ENCODE results near the gene SCAMP3.

Gene SCAMP3

GRCh38 chr1:155279268-155279667, 17.1 kb upstream of the SCAMP3 start:
- Mint-ChIP-seq H3K27me3 (ENCODE audit: low read depth) (no peaks in the 10 kb centered on the region), H3K4me3 (peak overlapping the region; percentile 18 to 65 (median 53)), H3K4me1 (peaks cover 20% of the 10 kb centered on the region), H3K9me3 (no peaks in the 10 kb centered on the region), H3K27ac (no peak overlapping the region), H3K36me3 (ENCODE audit: low read depth) (peaks cover 8% of the 10 kb centered on the region)
- TF ChIP-seq CTCF (IDR thresholded peaks at IDR 0.05; ENCODE audit: unreplicated experiment in 3 of 3) = no peak

- Mint-ChIP-seq H3K4me3 (peak overlapping the region; percentile 82 to 88 (median 84)), H3K9me3 (no peaks in the 10 kb centered on the region), H3K36me3 (ENCODE audit: low read depth) (peaks cover 8% of the 10 kb centered on the region), H3K27ac (peak overlapping the region in 1 of 3 experiments; percentile 48), H3K4me1 (peaks cover 22% of the 10 kb centered on the region), H3K27me3 (ENCODE audit: low read depth) (no peaks in the 10 kb centered on the region)
- TF ChIP-seq CTCF (IDR thresholded peaks at IDR 0.05; ENCODE audit: unreplicated experiment in 3 of 3) = no peak
These were observed 16.6 kb upstream of the SCAMP3 start for GRCh38 chr1:155278689-155279160.

GRCh38 chr1:155277902-155278688, 15.9 kb upstream of the SCAMP3 start:
- peak in 2 of 3 experiments; percentile 37 to 38 for TF ChIP-seq CTCF (IDR thresholded peaks at IDR 0.05; ENCODE audit: unreplicated experiment in 3 of 3)
- H3K9me3 Mint-ChIP-seq = no peaks in the 10 kb centered on the region
- H3K4me1 Mint-ChIP-seq = peaks cover 24% of the 10 kb centered on the region
- no peaks in the 10 kb centered on the region for H3K27me3 Mint-ChIP-seq (ENCODE audit: low read depth)
- peak overlapping the region in 1 of 3 experiments; percentile 48 for H3K27ac Mint-ChIP-seq
- H3K4me3 Mint-ChIP-seq = peak overlapping the region; percentile 82 to 88 (median 84)
- H3K36me3 Mint-ChIP-seq (ENCODE audit: low read depth) = peaks cover 8% of the 10 kb centered on the region

GRCh38 chr1:155277070-155277901, 15.1 kb upstream of the SCAMP3 start, which contains the start of gene HCN3:
TSS of gene HCN3 (plus strand) at chr1:155277463. CDS start at chr1:155277591, 128 bp downstream.
- H3K27me3 Mint-ChIP-seq (ENCODE audit: low read depth) = no peaks in the 10 kb centered on the region
- no peaks in the 10 kb centered on the region for H3K9me3 Mint-ChIP-seq
- H3K36me3 Mint-ChIP-seq (ENCODE audit: low read depth) = peaks cover 8% of the 10 kb centered on the region
- peak within 1 kb of the TSS; percentile 82 to 88 (median 84) for H3K4me3 Mint-ChIP-seq
- peak; percentile 62 to 92 (median 74) for TF ChIP-seq CTCF (IDR thresholded peaks at IDR 0.05; ENCODE audit: unreplicated experiment in 3 of 3)
- peaks cover 31% of the 10 kb centered on the region for H3K4me1 Mint-ChIP-seq
- H3K27ac Mint-ChIP-seq = peak within 1 kb of the TSS; percentile 45 to 90 (median 87)

GRCh38 chr1:155273343-155274245, 11.4 kb upstream of the SCAMP3 start, which contains the start of gene CLK2:
TSS of gene CLK2 (minus strand) at chr1:155273504. CDS start at chr1:155270977, 2,527 bp downstream.
- H3K4me3 Mint-ChIP-seq = peak within 1 kb of the TSS; percentile 92 to 95 (median 95)
- no peaks in the 10 kb centered on the region for H3K27me3 Mint-ChIP-seq (ENCODE audit: low read depth)
- H3K9me3 Mint-ChIP-seq = no peaks in the 10 kb centered on the region
- H3K4me1 Mint-ChIP-seq = peaks cover 33% of the 10 kb centered on the region
- no peak for TF ChIP-seq CTCF (IDR thresholded peaks at IDR 0.05; ENCODE audit: unreplicated experiment in 3 of 3)
- peak within 1 kb of the TSS; percentile 85 to 98 (median 97) for H3K27ac Mint-ChIP-seq
- H3K36me3 Mint-ChIP-seq (ENCODE audit: low read depth) = peaks cover 31% of the 10 kb centered on the region
